ENCODE measurements around the gene DACT2. TPM values are rescaled to one million over a fixed set of nuclear protein-coding genes. Genes with fewer than 3 reads are reported as not detected.

DACT2 gene
- total and polyA plus RNA-seq, 2 of the 8 experiments (the other 6 are each of a cell fraction or from before 2014, with no cell fraction given) = 2.9 to 3.1 TPM

DNA sequence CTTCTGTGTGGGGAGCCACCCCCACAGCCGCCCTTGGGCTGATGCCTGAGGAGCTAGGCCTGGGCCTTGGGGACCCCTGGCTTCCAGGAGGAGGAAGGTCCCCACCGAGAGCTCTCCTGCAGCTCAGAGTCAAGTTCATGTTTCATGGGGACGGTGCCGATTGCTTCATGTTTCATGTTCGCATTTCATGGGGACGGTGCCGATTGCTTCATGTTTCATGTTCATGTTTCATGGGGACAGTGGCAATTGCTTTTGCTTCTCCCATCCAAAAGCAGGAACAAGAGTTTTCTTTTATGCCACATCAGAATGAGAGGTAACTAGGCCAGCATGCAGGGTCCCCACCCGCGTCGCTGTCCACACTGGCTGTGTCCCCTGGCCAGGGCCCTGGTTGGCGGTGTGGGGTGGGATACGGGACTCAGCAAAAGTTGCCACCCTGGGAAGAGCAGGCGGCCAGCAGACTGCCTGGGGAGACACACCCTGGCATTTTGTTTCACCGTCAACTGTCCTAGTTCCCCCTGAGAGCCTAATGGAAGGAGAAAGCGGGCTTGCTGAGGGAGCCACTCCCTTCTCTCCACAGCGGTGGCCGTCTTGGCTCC, 46.0 kb downstream of the DACT2 start:
- Histone ChIP-seq H3K18ac (ENCODE audit: extremely low read depth, low read length) (no peak overlapping the region; the same call in 1 of the 2 replicates), H2BK5ac (ENCODE audit: low read depth, low read length) (no peak overlapping the region), H3K23ac (ENCODE audit: insufficient read length) (no peak overlapping the region), H3K4me1 (replicated peaks in 1 of 4; ENCODE audit: control insufficient read depth in 3 of 4, insufficient read depth in 4 of 4, low read length in 3 of 4) (peaks cover 0 to 17% (median 7%) of the 10 kb centered on the region in 4 experiments; a peak in 6 of 7 replicates), H3K36me3 (ENCODE audit: control insufficient read depth in 2 of 4, insufficient read depth in 4 of 4, low read length in 3 of 4) (no peaks in the 10 kb centered on the region), H2AK5ac (ENCODE audit: low read depth, low read length) (no peak overlapping the region), H2BK120ac (replicated peaks; ENCODE audit: low read depth, low read length) (no peak overlapping the region), H2BK15ac (ENCODE audit: low read length) (peak overlapping the region; percentile 5; the same call in 1 of the 2 replicates), H3K14ac (ENCODE audit: insufficient read length) (no peak overlapping the region), H2BK20ac (ENCODE audit: low read length) (no peak overlapping the region), H3K9me3 (ENCODE audit: insufficient read depth in 2 of 2, low read depth in 1 of 2, low read length in 1 of 2) (no peaks in the 10 kb centered on the region), H3K79me2 (ENCODE audit: control insufficient read depth in 1 of 2, insufficient read depth in 2 of 2, low read length in 2 of 2) (no peaks in the 10 kb centered on the region), H2AFZ (ENCODE audit: low read length) (no peak overlapping the region), H3K27ac (ENCODE audit: low read depth, low read length) (no peak overlapping the region), H3K4me2 (ENCODE audit: insufficient read depth in 1 of 2, low read depth in 2 of 2, low read length in 2 of 2) (peak overlapping the region in 1 of 2 experiments; percentile 12; a peak in 1 of 4 replicates), H4K8ac (ENCODE audit: extremely low read depth, insufficient read depth, low read length) (no peak overlapping the region), H3K79me1 (ENCODE audit: low read depth, low read length) (0 out of 2 replicates have a peak, but pooled peaks cover 2% of the 10 kb centered on the region), H3K9ac (replicated peaks in 1 of 4; ENCODE audit: extremely low read depth in 1 of 4, low read depth in 3 of 4, low read length in 3 of 4) (no peak overlapping the region), H2BK12ac (ENCODE audit: low read depth, low read length) (no peak overlapping the region), H3K23me2 (ENCODE audit: low read depth, low read length) (peaks cover 7% of the 10 kb centered on the region; the same call in 1 of the 2 replicates), H3K4ac (replicated peaks; ENCODE audit: insufficient read length, low read depth, low read length) (no peak overlapping the region), H4K5ac (ENCODE audit: insufficient read length, low read depth, low read length) (no peak overlapping the region), H3K27me3 (replicated peaks in 1 of 4; ENCODE audit: control insufficient read depth in 3 of 4, extremely low read depth in 1 of 4, insufficient read depth in 3 of 4, low read length in 3 of 4) (no peaks in the 10 kb centered on the region; a peak in 1 of 7 replicates), H4K20me1 (replicated peaks in 1 of 2; ENCODE audit: control insufficient read depth in 1 of 2, insufficient read depth in 2 of 2, low read length in 2 of 2) (peaks cover 0 to 4% of the 10 kb centered on the region in 2 experiments), H3K4me3 (ENCODE audit: extremely low read depth in 1 of 4, insufficient read depth in 2 of 4, low read depth in 3 of 4, low read length in 4 of 4) (no peak overlapping the region; a peak in 1 of 8 replicates), H4K91ac (replicated peaks; ENCODE audit: insufficient read length, low read length) (no peak overlapping the region), H3K56ac (replicated peaks; ENCODE audit: insufficient read length, low read depth, low read length) (no peak overlapping the region)
- ChIA-PET CTCF (ENCODE audit: partially characterized antibody) (interaction anchor here (1.0 to 1.2 kb wide), 2 partner anchors 10 to 82 kb away, joined by 3 read pairs; no protein-coding TSS in a partner anchor), POLR2A (ENCODE audit: partially characterized antibody) (no interaction called here)
- FAIRE-seq (no peak), DNase-seq (ENCODE audit: low read depth in 1 of 2, low spot score in 2 of 2) (no peak)
- WGBS, 2 experiments (ENCODE audit: extremely low coverage in 1 of 2, insufficient coverage in 1 of 2, insufficient read length in 1 of 2, insufficient replicate concordance in 2 of 2, low coverage in 1 of 2, low lambda C conversion rate in 2 of 2, missing lambda C conversion rate in 1 of 2) = 82% methylated on average over 17 of the region's 17 CpGs; no CpG with 5 or more reads in 1 of the 2 experiments
- TF ChIP-seq NANOG (IDR thresholded peaks at IDR 0.05; ENCODE audit: insufficient read depth, low read depth, low read length, poor library complexity, severe bottlenecking) (no peak), MAFK (IDR thresholded peaks at IDR 0.05; ENCODE audit: low read depth, low read length) (no peak), SIRT6 (IDR thresholded peaks at IDR 0.05; ENCODE audit: low read length) (no peak), KDM1A (IDR thresholded peaks at IDR 0.05; ENCODE audit: borderline replicate concordance, low read length) (no peak), HDAC6 (IDR thresholded peaks at IDR 0.05; ENCODE audit: low read depth, low read length) (no peak), FOSL1 (IDR thresholded peaks at IDR 0.05; ENCODE audit: insufficient read depth, low read depth, low read length) (no peak), GTF2F1 (IDR thresholded peaks at IDR 0.05; ENCODE audit: borderline replicate concordance, low read depth, low read length) (no peak), SAP30 (IDR thresholded peaks at IDR 0.05; ENCODE audit: insufficient read depth, insufficient replicate concordance, low read length) (no peak)
- TF ChIP-seq, protein P1, sequence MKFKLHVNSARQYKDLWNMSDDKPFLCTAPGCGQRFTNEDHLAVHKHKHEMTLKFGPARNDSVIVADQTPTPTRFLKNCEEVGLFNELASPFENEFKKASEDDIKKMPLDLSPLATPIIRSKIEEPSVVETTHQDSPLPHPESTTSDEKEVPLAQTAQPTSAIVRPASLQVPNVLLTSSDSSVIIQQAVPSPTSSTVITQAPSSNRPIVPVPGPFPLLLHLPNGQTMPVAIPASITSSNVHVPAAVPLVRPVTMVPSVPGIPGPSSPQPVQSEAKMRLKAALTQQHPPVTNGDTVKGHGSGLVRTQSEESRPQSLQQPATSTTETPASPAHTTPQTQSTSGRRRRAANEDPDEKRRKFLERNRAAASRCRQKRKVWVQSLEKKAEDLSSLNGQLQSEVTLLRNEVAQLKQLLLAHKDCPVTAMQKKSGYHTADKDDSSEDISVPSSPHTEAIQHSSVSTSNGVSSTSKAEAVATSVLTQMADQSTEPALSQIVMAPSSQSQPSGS (IDR thresholded peaks at IDR 0.05; ENCODE audit: low read length) = no peak
